ENCODE results near the gene PCLO. TPM values are rescaled to one million over a fixed set of nuclear protein-coding genes. Genes with fewer than 3 reads are reported as not detected.

Gene PCLO
- total RNA-seq, 2 experiments from 2014 or later: 0.35 to 1.4 TPM

DNA sequence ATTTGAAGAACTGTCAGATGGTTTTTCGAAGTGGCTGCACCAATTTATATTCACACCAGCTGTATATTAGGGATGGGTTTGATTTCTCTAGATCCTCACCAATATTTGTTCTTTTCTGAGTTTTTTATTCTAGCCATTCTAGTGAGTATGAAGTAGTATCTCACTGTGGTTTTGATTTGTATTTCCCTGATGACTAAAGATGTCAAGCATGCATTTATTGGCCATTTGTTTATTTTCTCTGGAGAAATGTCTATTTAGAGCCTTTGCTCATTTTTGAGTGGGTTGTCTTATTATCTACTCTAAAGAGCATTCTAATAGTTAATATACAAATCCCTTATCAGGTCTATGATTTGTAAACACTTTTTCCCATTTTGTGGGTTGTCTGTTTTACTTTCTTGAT, 123.9 kb downstream of the PCLO start:
- Histone ChIP-seq H3K4me3 (ENCODE audit: low read depth, low read length, poor library complexity, severe bottlenecking) (no peak overlapping the region), H3K79me2 (ENCODE audit: insufficient read depth, low read depth, low read length) (no peaks in the 10 kb centered on the region), H3K4me1 (ENCODE audit: insufficient read depth, low read length, poor library complexity, severe bottlenecking) (no peaks in the 10 kb centered on the region), H3K36me3 (ENCODE audit: insufficient read depth, low read length) (no peaks in the 10 kb centered on the region), H3K9me2 (ENCODE audit: insufficient read depth, low read length) (no peaks in the 10 kb centered on the region), H3K4me2 (ENCODE audit: low read length) (no peak overlapping the region), H3K9me3 (ENCODE audit: low read length) (no peaks in the 10 kb centered on the region), H2AFZ (ENCODE audit: low read length) (no peak overlapping the region), H3K27ac (ENCODE audit: low read depth, low read length, poor library complexity, severe bottlenecking) (no peak overlapping the region), H4K20me1 (ENCODE audit: insufficient read depth, low read length) (no peaks in the 10 kb centered on the region)
- ChIA-PET POLR2A (interaction anchor here (0.6 kb wide), 1 partner anchor 104 kb away, joined by 5 read pairs; no protein-coding TSS in a partner anchor), CTCF (ENCODE audit: unreplicated experiment) (no interaction called here)
- BruUV-seq (replicated peaks): no TSS peak
- TF ChIP-seq, protein P1, sequence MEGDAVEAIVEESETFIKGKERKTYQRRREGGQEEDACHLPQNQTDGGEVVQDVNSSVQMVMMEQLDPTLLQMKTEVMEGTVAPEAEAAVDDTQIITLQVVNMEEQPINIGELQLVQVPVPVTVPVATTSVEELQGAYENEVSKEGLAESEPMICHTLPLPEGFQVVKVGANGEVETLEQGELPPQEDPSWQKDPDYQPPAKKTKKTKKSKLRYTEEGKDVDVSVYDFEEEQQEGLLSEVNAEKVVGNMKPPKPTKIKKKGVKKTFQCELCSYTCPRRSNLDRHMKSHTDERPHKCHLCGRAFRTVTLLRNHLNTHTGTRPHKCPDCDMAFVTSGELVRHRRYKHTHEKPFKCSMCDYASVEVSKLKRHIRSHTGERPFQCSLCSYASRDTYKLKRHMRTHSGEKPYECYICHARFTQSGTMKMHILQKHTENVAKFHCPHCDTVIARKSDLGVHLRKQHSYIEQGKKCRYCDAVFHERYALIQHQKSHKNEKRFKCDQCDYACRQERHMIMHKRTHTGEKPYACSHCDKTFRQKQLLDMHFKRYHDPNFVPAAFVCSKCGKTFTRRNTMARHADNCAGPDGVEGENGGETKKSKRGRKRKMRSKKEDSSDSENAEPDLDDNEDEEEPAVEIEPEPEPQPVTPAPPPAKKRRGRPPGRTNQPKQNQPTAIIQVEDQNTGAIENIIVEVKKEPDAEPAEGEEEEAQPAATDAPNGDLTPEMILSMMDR (conservative IDR thresholded peaks at IDR 0.05; ENCODE audit: low read length): no peak
- TF ChIP-seq EZH2phosphoT487 (IDR thresholded peaks at IDR 0.05; ENCODE audit: borderline replicate concordance, low read depth, low read length): no peak
- no peak for DNase-seq (ENCODE audit: low spot score)
- intact Hi-C loops (cut with micrococcal nuclease; ENCODE audit: unreplicated experiment): no loop called here

DNA sequence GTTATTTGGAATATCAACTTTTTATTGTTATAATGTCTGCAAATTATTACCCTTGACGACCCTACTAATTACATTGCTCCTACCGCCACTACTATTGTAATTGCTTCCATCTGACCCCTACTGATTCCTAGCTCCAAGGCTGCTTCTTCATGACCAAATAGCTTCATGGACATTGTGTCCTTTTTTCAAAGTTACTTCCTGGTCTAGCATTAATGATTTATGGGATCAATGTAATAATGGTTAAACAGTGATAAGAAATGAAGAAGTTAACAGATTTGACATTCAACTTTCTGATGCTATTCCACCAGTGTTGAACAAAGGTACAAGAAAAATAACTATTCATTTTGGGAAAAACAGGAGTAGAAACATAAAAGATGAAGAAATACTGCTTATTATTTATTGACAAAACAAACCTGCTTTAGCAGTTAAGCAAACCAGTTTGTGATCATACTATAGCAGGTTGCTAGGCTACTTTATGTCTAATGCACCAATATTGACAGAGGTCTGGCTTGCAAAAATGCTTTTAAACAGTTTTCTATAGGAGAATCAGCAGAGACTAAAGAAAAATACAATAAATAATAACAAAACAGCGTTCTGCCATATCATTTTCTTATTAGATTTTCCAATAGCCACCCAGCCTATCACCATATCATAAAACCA, 125.8 kb downstream of the PCLO start:
- intact Hi-C loops (cut with micrococcal nuclease; ENCODE audit: unreplicated experiment): no loop called here
- BruUV-seq (replicated peaks): no TSS peak
- ChIA-PET CTCF (ENCODE audit: unreplicated experiment) (no interaction called here), POLR2A (no interaction called here)
- Histone ChIP-seq H3K4me2 (ENCODE audit: low read length) (no peak overlapping the region), H3K9me2 (ENCODE audit: insufficient read depth, low read length) (no peaks in the 10 kb centered on the region), H3K4me3 (ENCODE audit: low read depth, low read length, poor library complexity, severe bottlenecking) (no peak overlapping the region), H3K79me2 (ENCODE audit: insufficient read depth, low read depth, low read length) (no peaks in the 10 kb centered on the region), H3K4me1 (ENCODE audit: insufficient read depth, low read length, poor library complexity, severe bottlenecking) (no peaks in the 10 kb centered on the region), H2AFZ (ENCODE audit: low read length) (no peak overlapping the region), H4K20me1 (ENCODE audit: insufficient read depth, low read length) (no peaks in the 10 kb centered on the region), H3K27ac (ENCODE audit: low read depth, low read length, poor library complexity, severe bottlenecking) (no peak overlapping the region), H3K36me3 (ENCODE audit: insufficient read depth, low read length) (no peaks in the 10 kb centered on the region), H3K9me3 (ENCODE audit: low read length) (no peaks in the 10 kb centered on the region)
- no peak for TF ChIP-seq EZH2phosphoT487 (IDR thresholded peaks at IDR 0.05; ENCODE audit: borderline replicate concordance, low read depth, low read length)
- TF ChIP-seq, protein P1 (conservative IDR thresholded peaks at IDR 0.05; ENCODE audit: low read length): no peak
- no peak for DNase-seq (ENCODE audit: low spot score)

DNA sequence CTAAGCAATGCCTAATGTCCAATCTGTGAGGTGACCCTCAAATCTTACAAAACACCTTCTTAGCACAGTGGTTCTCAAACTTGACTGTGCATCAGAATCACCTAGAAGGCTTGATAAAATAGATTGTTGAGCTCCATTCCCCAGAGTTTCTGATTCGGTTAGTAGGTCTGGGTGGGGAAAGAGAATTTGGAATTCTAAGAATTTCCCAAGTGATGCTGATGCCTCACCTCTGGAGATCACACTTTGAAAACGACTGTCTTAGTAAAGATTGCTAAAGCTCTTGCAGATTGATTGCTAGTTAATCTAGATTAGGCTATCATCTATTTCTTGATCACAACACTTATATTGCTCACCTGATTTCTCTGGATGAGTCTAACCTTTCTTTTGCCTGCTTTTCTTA, 126.6 kb downstream of the PCLO start:
- H3K36me3 ChIP-seq (ENCODE audit: insufficient read depth, low read length): no peaks in the 10 kb centered on the region
- no peaks in the 10 kb centered on the region for H3K9me2 ChIP-seq (ENCODE audit: insufficient read depth, low read length)
- POLR2A ChIA-PET: no interaction called here
- CTCF ChIA-PET (ENCODE audit: unreplicated experiment): no interaction called here
- TF ChIP-seq, protein P1 (conservative IDR thresholded peaks at IDR 0.05; ENCODE audit: low read length): no peak
- no peak for TF ChIP-seq EZH2phosphoT487 (IDR thresholded peaks at IDR 0.05; ENCODE audit: borderline replicate concordance, low read depth, low read length)
- DNase-seq (ENCODE audit: low spot score): no peak
- intact Hi-C loops (cut with micrococcal nuclease; ENCODE audit: unreplicated experiment): no loop called here
- no peak overlapping the region for H3K27ac ChIP-seq (ENCODE audit: low read depth, low read length, poor library complexity, severe bottlenecking)
- no TSS peak for BruUV-seq (replicated peaks)
- no peaks in the 10 kb centered on the region for H4K20me1 ChIP-seq (ENCODE audit: insufficient read depth, low read length)
- no peak overlapping the region for H3K4me3 ChIP-seq (ENCODE audit: low read depth, low read length, poor library complexity, severe bottlenecking)
- H3K79me2 ChIP-seq (ENCODE audit: insufficient read depth, low read depth, low read length): no peaks in the 10 kb centered on the region
- no peak overlapping the region for H2AFZ ChIP-seq (ENCODE audit: low read length)
- H3K4me1 ChIP-seq (ENCODE audit: insufficient read depth, low read length, poor library complexity, severe bottlenecking): no peaks in the 10 kb centered on the region
- H3K4me2 ChIP-seq (ENCODE audit: low read length): no peak overlapping the region
- no peaks in the 10 kb centered on the region for H3K9me3 ChIP-seq (ENCODE audit: low read length)
